Stimulated activated memory B cell treated with anti-CD40 and anti-IgM and Interleukin-4, amounts not matched to agents 10 μg/mL and 1 μg/mL and 100 μg/mL, for 72 hours (primary cell): ENCODE results near the gene IFNG.

ENCODE experiments used
- ATAC-seq: fragments of 150-1000 bp; cut with Tn5 transposase; 2 replicates; pipeline ENCODE4 v1.10.0; 2021
- H3K27ac Mint-ChIP-seq: one replicate; pipeline ENCODE4 v1.8.0; 2022; ENCODE audit warnings: mild to moderate bottlenecking, mixed read lengths
- H3K27me3 Mint-ChIP-seq: one replicate; pipeline ENCODE4 v1.8.0; 2022; ENCODE audit warnings: mixed read lengths
- H3K36me3 Mint-ChIP-seq: one replicate; pipeline ENCODE4 v1.8.0; 2022; ENCODE audit warnings: mixed read lengths
- H3K4me1 Mint-ChIP-seq: one replicate; pipeline ENCODE4 v1.8.0; 2022; ENCODE audit warnings: mixed read lengths
- H3K4me3 Mint-ChIP-seq: one replicate; pipeline ENCODE4 v1.8.0; 2022; ENCODE audit warnings: mild to moderate bottlenecking, moderate library complexity, mixed read lengths
- H3K9me3 Mint-ChIP-seq: one replicate; pipeline ENCODE4 v1.8.0; 2022; ENCODE audit warnings: mixed read lengths

The IFNG gene

GRCh38 chr12:68111995-68112394 is 47.5 kb downstream of the IFNG start:
- Mint-ChIP-seq H3K36me3 (no peaks in the 10 kb centered on the region), H3K27ac (no peak overlapping the region), H3K27me3 (no peaks in the 10 kb centered on the region), H3K4me1 (peaks cover under 1% of the 10 kb centered on the region), H3K4me3 (no peak overlapping the region), H3K9me3 (no peaks in the 10 kb centered on the region)
- no peak for ATAC-seq

- Mint-ChIP-seq H3K27me3 (no peaks in the 10 kb centered on the region), H3K4me3 (no peak overlapping the region), H3K27ac (no peak overlapping the region), H3K36me3 (no peaks in the 10 kb centered on the region), H3K4me1 (no peaks in the 10 kb centered on the region), H3K9me3 (no peaks in the 10 kb centered on the region)
- no peak for ATAC-seq
These were observed 49.9 kb downstream of the IFNG start for GRCh38 chr12:68109444-68110217.

- no peaks in the 10 kb centered on the region for H3K9me3 Mint-ChIP-seq
- H3K36me3 Mint-ChIP-seq, result no peaks in the 10 kb centered on the region
- no peaks in the 10 kb centered on the region for H3K27me3 Mint-ChIP-seq
- H3K27ac Mint-ChIP-seq, result no peak overlapping the region
- no peak overlapping the region for H3K4me3 Mint-ChIP-seq
- no peaks in the 10 kb centered on the region for H3K4me1 Mint-ChIP-seq
- ATAC-seq, result no peak
These were observed 50.5 kb downstream of the IFNG start for GRCh38 chr12:68109001-68109400.

- Mint-ChIP-seq H3K9me3 (no peaks in the 10 kb centered on the region), H3K4me3 (no peak overlapping the region), H3K27ac (no peak overlapping the region), H3K27me3 (no peaks in the 10 kb centered on the region), H3K36me3 (no peaks in the 10 kb centered on the region), H3K4me1 (no peaks in the 10 kb centered on the region)
- ATAC-seq, result no peak
These were observed 52.9 kb downstream of the IFNG start for GRCh38 chr12:68106660-68107059.

- Mint-ChIP-seq H3K9me3 (no peaks in the 10 kb centered on the region), H3K4me3 (no peak overlapping the region), H3K36me3 (no peaks in the 10 kb centered on the region), H3K27ac (no peak overlapping the region), H3K4me1 (no peaks in the 10 kb centered on the region), H3K27me3 (no peaks in the 10 kb centered on the region)
- ATAC-seq, result no peak
These were observed 53.4 kb downstream of the IFNG start for GRCh38 chr12:68106160-68106559.
